Measurements from ENCODE around the gene RERE. TPM values are rescaled to one million over a fixed set of nuclear protein-coding genes. Genes with fewer than 3 reads are reported as not detected.

Gene RERE
- total RNA-seq, 1 donor from 2014 or later, result 252 TPM

DNA sequence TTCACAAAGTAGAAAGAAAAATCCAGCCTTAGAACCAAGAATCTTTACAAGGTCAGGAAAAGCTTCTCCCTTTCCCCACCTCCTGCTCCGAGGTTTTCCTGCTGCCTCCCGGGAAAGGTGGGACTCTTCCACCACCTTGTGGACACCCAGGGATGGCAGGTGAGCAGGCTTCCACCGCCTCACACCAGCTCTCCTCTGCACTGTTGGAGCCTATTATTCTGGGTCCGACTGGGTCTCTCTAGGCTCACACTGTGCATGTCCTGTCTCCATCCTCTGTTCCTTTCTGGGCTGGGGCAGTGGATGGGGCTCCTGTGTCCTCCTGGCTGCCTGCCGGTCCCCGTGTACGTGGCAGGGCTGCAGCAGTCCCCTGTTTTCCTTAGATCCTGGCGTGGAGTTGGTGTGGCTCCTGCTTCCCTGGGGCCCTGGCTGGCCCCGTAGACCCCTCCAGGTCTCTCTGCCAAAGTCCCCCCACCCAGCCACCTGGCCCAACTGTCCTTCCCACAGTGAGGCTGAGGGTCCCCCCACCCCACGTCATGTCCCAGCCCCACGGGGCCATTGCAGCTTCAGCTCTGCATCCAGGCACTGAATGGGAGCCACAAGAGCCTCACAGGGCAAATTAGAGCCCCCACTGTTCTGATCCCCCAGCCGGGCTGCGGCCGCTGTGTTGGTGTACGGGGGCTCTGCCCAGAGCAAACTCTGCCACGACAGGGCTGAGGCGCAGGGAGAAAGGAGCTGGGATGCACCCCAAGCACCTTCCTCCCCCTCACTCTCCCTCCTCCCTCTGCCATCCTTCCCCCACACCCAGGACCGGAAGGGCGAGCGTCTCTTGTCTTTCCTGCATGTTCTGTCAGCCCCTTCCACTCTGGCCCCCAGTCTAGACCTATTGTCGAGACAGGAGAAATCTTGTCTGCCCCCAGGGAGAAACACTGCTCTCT, 502.8 kb downstream of the RERE start:
- H3K27ac Mint-ChIP-seq (ENCODE audit: unreplicated experiment), result no peak overlapping the region

DNA sequence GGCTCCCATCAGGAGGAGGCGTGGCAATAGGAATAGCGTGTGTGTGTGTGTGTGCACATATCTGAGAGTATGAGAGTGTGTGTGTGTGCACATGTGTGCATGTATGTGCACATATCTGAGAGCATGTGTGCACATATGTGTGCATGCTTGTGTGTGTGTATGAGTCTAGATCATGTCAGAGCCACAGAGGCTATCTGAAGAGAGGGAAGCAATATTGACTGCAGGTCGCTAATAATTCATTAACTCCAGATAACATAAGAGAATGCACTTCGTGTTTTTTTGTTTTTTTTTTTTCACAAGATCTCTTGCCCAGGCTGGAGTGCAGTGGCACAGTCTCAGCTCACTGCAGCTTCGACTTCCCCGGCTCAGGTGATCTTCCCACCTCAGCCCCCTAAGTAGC, 504.2 kb downstream of the RERE start:
- DNase-seq, result no peak
- H3K4me1 Mint-ChIP-seq (ENCODE audit: low read depth, unreplicated experiment), result peaks cover 6% of the 10 kb centered on the region
- H3K36me3 Mint-ChIP-seq (ENCODE audit: unreplicated experiment), result no peaks in the 10 kb centered on the region
- H3K27ac Mint-ChIP-seq (ENCODE audit: unreplicated experiment), result no peak overlapping the region
- TF ChIP-seq, protein P1, sequence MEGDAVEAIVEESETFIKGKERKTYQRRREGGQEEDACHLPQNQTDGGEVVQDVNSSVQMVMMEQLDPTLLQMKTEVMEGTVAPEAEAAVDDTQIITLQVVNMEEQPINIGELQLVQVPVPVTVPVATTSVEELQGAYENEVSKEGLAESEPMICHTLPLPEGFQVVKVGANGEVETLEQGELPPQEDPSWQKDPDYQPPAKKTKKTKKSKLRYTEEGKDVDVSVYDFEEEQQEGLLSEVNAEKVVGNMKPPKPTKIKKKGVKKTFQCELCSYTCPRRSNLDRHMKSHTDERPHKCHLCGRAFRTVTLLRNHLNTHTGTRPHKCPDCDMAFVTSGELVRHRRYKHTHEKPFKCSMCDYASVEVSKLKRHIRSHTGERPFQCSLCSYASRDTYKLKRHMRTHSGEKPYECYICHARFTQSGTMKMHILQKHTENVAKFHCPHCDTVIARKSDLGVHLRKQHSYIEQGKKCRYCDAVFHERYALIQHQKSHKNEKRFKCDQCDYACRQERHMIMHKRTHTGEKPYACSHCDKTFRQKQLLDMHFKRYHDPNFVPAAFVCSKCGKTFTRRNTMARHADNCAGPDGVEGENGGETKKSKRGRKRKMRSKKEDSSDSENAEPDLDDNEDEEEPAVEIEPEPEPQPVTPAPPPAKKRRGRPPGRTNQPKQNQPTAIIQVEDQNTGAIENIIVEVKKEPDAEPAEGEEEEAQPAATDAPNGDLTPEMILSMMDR (IDR thresholded peaks at IDR 0.05; ENCODE audit: partially characterized antibody, unreplicated experiment), result no peak
- H3K9me3 Mint-ChIP-seq (ENCODE audit: unreplicated experiment), result peaks cover 2% of the 10 kb centered on the region
- peaks cover 7% of the 10 kb centered on the region for H3K27me3 Mint-ChIP-seq (ENCODE audit: unreplicated experiment)
- no peak overlapping the region for H3K4me3 Mint-ChIP-seq (ENCODE audit: unreplicated experiment)

More for the DNA sequence above, 502.8 kb downstream of the RERE start:
- Mint-ChIP-seq H3K4me1 (ENCODE audit: low read depth, unreplicated experiment) (peaks cover 6% of the 10 kb centered on the region), H3K27me3 (ENCODE audit: unreplicated experiment) (peaks cover 11% of the 10 kb centered on the region), H3K36me3 (ENCODE audit: unreplicated experiment) (no peaks in the 10 kb centered on the region), H3K9me3 (ENCODE audit: unreplicated experiment) (peaks cover 2% of the 10 kb centered on the region), H3K4me3 (ENCODE audit: unreplicated experiment) (no peak overlapping the region)
- TF ChIP-seq, protein P1 (IDR thresholded peaks at IDR 0.05; ENCODE audit: partially characterized antibody, unreplicated experiment), result peak; percentile 80
- peak; percentile 84 for DNase-seq

DNA sequence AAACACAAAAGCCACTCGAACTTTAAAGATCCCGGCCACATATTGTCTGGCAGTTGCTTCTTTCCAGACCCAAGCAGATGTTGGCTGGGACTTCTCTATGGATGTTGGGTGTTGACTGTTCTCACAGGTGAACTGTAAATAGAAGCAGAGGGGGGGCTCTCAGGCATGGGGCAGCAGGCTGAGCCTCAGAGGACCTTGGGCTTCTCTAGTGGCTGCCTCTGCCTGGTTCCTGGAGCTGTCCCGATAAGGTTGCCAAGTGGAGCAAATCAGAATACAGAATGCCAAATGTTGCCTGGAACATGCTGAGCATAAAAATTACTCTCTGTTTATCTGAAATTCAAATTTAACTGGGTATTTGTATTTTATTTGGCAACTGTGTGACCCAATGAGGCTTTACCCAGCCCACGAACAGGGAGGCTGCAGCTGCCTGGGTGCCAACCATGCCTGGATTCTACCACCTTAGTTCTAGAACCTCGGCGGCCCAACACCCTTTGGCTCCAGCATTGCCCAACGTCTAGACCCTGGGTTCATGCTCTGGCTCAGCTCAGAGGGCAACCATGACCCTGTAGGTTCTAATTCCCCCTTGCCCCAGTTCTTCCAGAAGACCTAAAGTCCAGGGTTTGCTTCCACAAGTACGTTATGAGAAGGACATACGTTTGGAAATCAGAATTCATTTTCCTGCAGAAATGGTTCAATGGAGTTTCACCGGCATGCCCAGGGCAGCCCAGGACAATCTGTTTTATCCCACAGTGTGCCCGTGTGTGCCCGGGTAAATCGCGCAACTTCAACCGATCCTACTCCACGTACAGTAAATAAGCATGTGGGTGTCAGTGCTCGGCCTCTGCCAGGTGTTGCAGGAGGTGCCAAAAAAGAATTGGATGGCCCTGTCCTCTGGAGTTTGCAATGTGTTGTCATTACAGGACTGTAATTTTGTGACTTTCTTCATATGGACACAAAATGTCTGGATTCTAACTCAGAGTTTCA, 504.9 kb downstream of the RERE start:
- H3K27me3 Mint-ChIP-seq (ENCODE audit: unreplicated experiment), result peaks cover 7% of the 10 kb centered on the region
- peaks cover 6% of the 10 kb centered on the region for H3K4me1 Mint-ChIP-seq (ENCODE audit: low read depth, unreplicated experiment)
- H3K4me3 Mint-ChIP-seq (ENCODE audit: unreplicated experiment), result no peak overlapping the region
- no peak for DNase-seq
- no peak overlapping the region for H3K27ac Mint-ChIP-seq (ENCODE audit: unreplicated experiment)
- peaks cover under 1% of the 10 kb centered on the region for H3K9me3 Mint-ChIP-seq (ENCODE audit: unreplicated experiment)
- TF ChIP-seq, protein P1 (IDR thresholded peaks at IDR 0.05; ENCODE audit: partially characterized antibody, unreplicated experiment), result no peak
- H3K36me3 Mint-ChIP-seq (ENCODE audit: unreplicated experiment), result no peaks in the 10 kb centered on the region

GRCh38 chr1:8311068-8311718, 506.2 kb downstream of the RERE start:
- H3K4me3 Mint-ChIP-seq (ENCODE audit: unreplicated experiment), result no peak overlapping the region
- H3K27me3 Mint-ChIP-seq (ENCODE audit: unreplicated experiment), result peaks cover 5% of the 10 kb centered on the region
- no peak for DNase-seq
- H3K36me3 Mint-ChIP-seq (ENCODE audit: unreplicated experiment), result no peaks in the 10 kb centered on the region
- no peaks in the 10 kb centered on the region for H3K9me3 Mint-ChIP-seq (ENCODE audit: unreplicated experiment)
- H3K27ac Mint-ChIP-seq (ENCODE audit: unreplicated experiment), result no peak overlapping the region
- H3K4me1 Mint-ChIP-seq (ENCODE audit: low read depth, unreplicated experiment), result peaks cover 6% of the 10 kb centered on the region
- TF ChIP-seq, protein P1 (IDR thresholded peaks at IDR 0.05; ENCODE audit: partially characterized antibody, unreplicated experiment), result no peak

Data from glutamatergic neuron (in vitro differentiated cells).